ENCODE measurements around the gene BARHL1.

BARHL1 gene

GRCh38 chr9:132556235-132556634 is 26.2 kb upstream of the BARHL1 start:
- no peak overlapping the region for H3K23ac ChIP-seq (ENCODE audit: low read length in 2 of 2)
- H3K9ac ChIP-seq (ENCODE audit: low read length) = no peak overlapping the region
- no peak for DNase-seq
- H3K27me3 ChIP-seq (ENCODE audit: control insufficient read depth in 1 of 2, insufficient read depth in 1 of 2, low read length in 2 of 2) = peaks cover 33 to 78% of the 10 kb centered on the region in 2 experiments
- H3K36me3 ChIP-seq (ENCODE audit: control insufficient read depth in 1 of 2, insufficient read depth in 2 of 2, low read depth in 1 of 2, low read length in 2 of 2) = no peaks in the 10 kb centered on the region
- no peaks in the 10 kb centered on the region for H3K79me1 ChIP-seq (replicated peaks; ENCODE audit: low read length, poor library complexity, severe bottlenecking)
- peaks cover 4% of the 10 kb centered on the region for H3K9me3 ChIP-seq (ENCODE audit: control insufficient read depth, low read length)
- H2AK5ac ChIP-seq (ENCODE audit: low read length, severe bottlenecking) = no peak overlapping the region
- no peak overlapping the region for H3K4me2 ChIP-seq (ENCODE audit: low read length, poor library complexity, severe bottlenecking)
- no peak overlapping the region for H3K14ac ChIP-seq (ENCODE audit: low read length in 2 of 2)
- no peak overlapping the region for H3K27ac ChIP-seq (ENCODE audit: low read length, poor library complexity, severe bottlenecking)
- no peak overlapping the region for H2BK15ac ChIP-seq (ENCODE audit: low read depth, poor library complexity, severe bottlenecking)
- H3K18ac ChIP-seq (ENCODE audit: low read depth in 1 of 2, low read length in 2 of 2) = no peak overlapping the region
- no peak overlapping the region for H2AFZ ChIP-seq (ENCODE audit: low read depth, low read length)
- H4K8ac ChIP-seq (ENCODE audit: low read length) = no peak overlapping the region
- H2BK5ac ChIP-seq (ENCODE audit: low read depth, low read length, poor library complexity, severe bottlenecking) = no peak overlapping the region
- H3K4me3 ChIP-seq (ENCODE audit: insufficient read depth in 1 of 2, low read depth in 1 of 2, low read length in 2 of 2) = no peak overlapping the region
- no peak overlapping the region for H2BK120ac ChIP-seq (ENCODE audit: low read depth, low read length)
- no peak overlapping the region for H2BK12ac ChIP-seq (ENCODE audit: low read length in 2 of 2)
- H3K4ac ChIP-seq (ENCODE audit: low read depth in 1 of 2, low read length in 2 of 2) = no peak overlapping the region
- WGBS = 89% methylated on average over 3 of the region's 6 CpGs
- peaks cover 4% of the 10 kb centered on the region for H3K4me1 ChIP-seq (ENCODE audit: control insufficient read depth, insufficient read depth, low read depth, low read length)
- H4K91ac ChIP-seq (ENCODE audit: low read length) = no peak overlapping the region

- no peak overlapping the region for H2AK5ac ChIP-seq (ENCODE audit: low read length, severe bottlenecking)
- H3K9ac ChIP-seq (ENCODE audit: low read length) = no peak overlapping the region
- DNase-seq = no peak
- no peak overlapping the region for H3K14ac ChIP-seq (ENCODE audit: low read length in 2 of 2)
- no peaks in the 10 kb centered on the region for H3K79me1 ChIP-seq (replicated peaks; ENCODE audit: low read length, poor library complexity, severe bottlenecking)
- H3K27ac ChIP-seq (ENCODE audit: low read length, poor library complexity, severe bottlenecking) = no peak overlapping the region
- peaks cover 38 to 80% of the 10 kb centered on the region in 2 experiments for H3K27me3 ChIP-seq (ENCODE audit: control insufficient read depth in 1 of 2, insufficient read depth in 1 of 2, low read length in 2 of 2)
- no peak overlapping the region for H2BK5ac ChIP-seq (ENCODE audit: low read depth, low read length, poor library complexity, severe bottlenecking)
- H2BK120ac ChIP-seq (ENCODE audit: low read depth, low read length) = no peak overlapping the region
- no peak overlapping the region for H3K4ac ChIP-seq (ENCODE audit: low read depth in 1 of 2, low read length in 2 of 2)
- no peak overlapping the region for H3K4me2 ChIP-seq (ENCODE audit: low read length, poor library complexity, severe bottlenecking)
- no peak overlapping the region for H4K91ac ChIP-seq (ENCODE audit: low read length)
- peaks cover 4% of the 10 kb centered on the region for H3K9me3 ChIP-seq (ENCODE audit: control insufficient read depth, low read length)
- H3K4me1 ChIP-seq (ENCODE audit: control insufficient read depth, insufficient read depth, low read depth, low read length) = peaks cover 4% of the 10 kb centered on the region
- H3K18ac ChIP-seq (ENCODE audit: low read depth in 1 of 2, low read length in 2 of 2) = no peak overlapping the region
- no peak overlapping the region for H3K23ac ChIP-seq (ENCODE audit: low read length in 2 of 2)
- H3K4me3 ChIP-seq (ENCODE audit: insufficient read depth in 1 of 2, low read depth in 1 of 2, low read length in 2 of 2) = no peak overlapping the region
- 88% methylated on average over 26 of the region's 26 CpGs for WGBS
- H3K36me3 ChIP-seq (ENCODE audit: control insufficient read depth in 1 of 2, insufficient read depth in 2 of 2, low read depth in 1 of 2, low read length in 2 of 2) = no peaks in the 10 kb centered on the region
- no peak overlapping the region for H2AFZ ChIP-seq (ENCODE audit: low read depth, low read length)
- H2BK15ac ChIP-seq (ENCODE audit: low read depth, poor library complexity, severe bottlenecking) = no peak overlapping the region
- no peak overlapping the region for H2BK12ac ChIP-seq (ENCODE audit: low read length in 2 of 2)
- no peak overlapping the region for H4K8ac ChIP-seq (ENCODE audit: low read length)
These were observed 25.7 kb upstream of the BARHL1 start for GRCh38 chr9:132556714-132557113.

GRCh38 chr9:132557159-132557558 is 25.2 kb upstream of the BARHL1 start:
- no peaks in the 10 kb centered on the region for H3K79me1 ChIP-seq (replicated peaks; ENCODE audit: low read length, poor library complexity, severe bottlenecking)
- H3K27ac ChIP-seq (ENCODE audit: low read length, poor library complexity, severe bottlenecking) = no peak overlapping the region
- H2BK120ac ChIP-seq (ENCODE audit: low read depth, low read length) = no peak overlapping the region
- H4K8ac ChIP-seq (ENCODE audit: low read length) = no peak overlapping the region
- no peak overlapping the region for H3K18ac ChIP-seq (ENCODE audit: low read depth in 1 of 2, low read length in 2 of 2)
- H3K9me3 ChIP-seq (ENCODE audit: control insufficient read depth, low read length) = peaks cover 4% of the 10 kb centered on the region
- no peak overlapping the region for H2BK12ac ChIP-seq (ENCODE audit: low read length in 2 of 2)
- H3K4me3 ChIP-seq (ENCODE audit: insufficient read depth in 1 of 2, low read depth in 1 of 2, low read length in 2 of 2) = no peak overlapping the region
- no peak overlapping the region for H2AFZ ChIP-seq (ENCODE audit: low read depth, low read length)
- WGBS = 94% methylated on average over 15 of the region's 15 CpGs
- no peak overlapping the region for H2BK5ac ChIP-seq (ENCODE audit: low read depth, low read length, poor library complexity, severe bottlenecking)
- no peak overlapping the region for H2BK15ac ChIP-seq (ENCODE audit: low read depth, poor library complexity, severe bottlenecking)
- no peak overlapping the region for H3K23ac ChIP-seq (ENCODE audit: low read length in 2 of 2)
- no peak overlapping the region for H3K4me2 ChIP-seq (ENCODE audit: low read length, poor library complexity, severe bottlenecking)
- DNase-seq = no peak
- H3K4ac ChIP-seq (ENCODE audit: low read depth in 1 of 2, low read length in 2 of 2) = no peak overlapping the region
- no peak overlapping the region for H4K91ac ChIP-seq (ENCODE audit: low read length)
- H3K9ac ChIP-seq (ENCODE audit: low read length) = no peak overlapping the region
- no peak overlapping the region for H2AK5ac ChIP-seq (ENCODE audit: low read length, severe bottlenecking)
- H3K36me3 ChIP-seq (ENCODE audit: control insufficient read depth in 1 of 2, insufficient read depth in 2 of 2, low read depth in 1 of 2, low read length in 2 of 2) = no peaks in the 10 kb centered on the region
- H3K14ac ChIP-seq (ENCODE audit: low read length in 2 of 2) = no peak overlapping the region
- H3K27me3 ChIP-seq (ENCODE audit: control insufficient read depth in 1 of 2, insufficient read depth in 1 of 2, low read length in 2 of 2) = peaks cover 42 to 81% of the 10 kb centered on the region in 2 experiments
- H3K4me1 ChIP-seq (ENCODE audit: control insufficient read depth, insufficient read depth, low read depth, low read length) = peaks cover 1% of the 10 kb centered on the region

- Histone ChIP-seq H3K4ac (ENCODE audit: low read depth in 1 of 2, low read length in 2 of 2) (no peak overlapping the region), H3K27me3 (ENCODE audit: control insufficient read depth in 1 of 2, insufficient read depth in 1 of 2, low read length in 2 of 2) (peaks cover 51 to 80% of the 10 kb centered on the region in 2 experiments), H3K23ac (ENCODE audit: low read length in 2 of 2) (no peak overlapping the region), H4K8ac (ENCODE audit: low read length) (no peak overlapping the region), H3K9ac (ENCODE audit: low read length) (no peak overlapping the region), H4K91ac (ENCODE audit: low read length) (no peak overlapping the region), H3K4me1 (ENCODE audit: control insufficient read depth, insufficient read depth, low read depth, low read length) (peaks cover 1% of the 10 kb centered on the region), H3K27ac (ENCODE audit: low read length, poor library complexity, severe bottlenecking) (no peak overlapping the region), H2BK120ac (ENCODE audit: low read depth, low read length) (no peak overlapping the region), H2AK5ac (ENCODE audit: low read length, severe bottlenecking) (no peak overlapping the region), H2BK15ac (ENCODE audit: low read depth, poor library complexity, severe bottlenecking) (no peak overlapping the region), H3K79me1 (replicated peaks; ENCODE audit: low read length, poor library complexity, severe bottlenecking) (no peaks in the 10 kb centered on the region), H3K4me3 (ENCODE audit: insufficient read depth in 1 of 2, low read depth in 1 of 2, low read length in 2 of 2) (no peak overlapping the region), H2BK12ac (ENCODE audit: low read length in 2 of 2) (no peak overlapping the region), H3K14ac (ENCODE audit: low read length in 2 of 2) (no peak overlapping the region), H2BK5ac (ENCODE audit: low read depth, low read length, poor library complexity, severe bottlenecking) (no peak overlapping the region), H3K36me3 (ENCODE audit: control insufficient read depth in 1 of 2, insufficient read depth in 2 of 2, low read depth in 1 of 2, low read length in 2 of 2) (no peaks in the 10 kb centered on the region), H3K9me3 (ENCODE audit: control insufficient read depth, low read length) (peaks cover 4% of the 10 kb centered on the region), H2AFZ (ENCODE audit: low read depth, low read length) (no peak overlapping the region), H3K4me2 (ENCODE audit: low read length, poor library complexity, severe bottlenecking) (no peak overlapping the region), H3K18ac (ENCODE audit: low read depth in 1 of 2, low read length in 2 of 2) (no peak overlapping the region)
- WGBS = 80% methylated on average over 1 of the region's 2 CpGs
- no peak for DNase-seq
These were observed 22.7 kb upstream of the BARHL1 start for GRCh38 chr9:132559711-132560110.

Measured in mesenchymal stem cell (in vitro differentiated cells and primary cell).